ENCODE results near the gene SUGP2. TPM values are rescaled to one million over a fixed set of nuclear protein-coding genes. Genes with fewer than 3 reads are reported as not detected.

SUGP2 gene
- polyA plus RNA-seq, 1 donor from 2014 or later, result 204 TPM

DNA sequence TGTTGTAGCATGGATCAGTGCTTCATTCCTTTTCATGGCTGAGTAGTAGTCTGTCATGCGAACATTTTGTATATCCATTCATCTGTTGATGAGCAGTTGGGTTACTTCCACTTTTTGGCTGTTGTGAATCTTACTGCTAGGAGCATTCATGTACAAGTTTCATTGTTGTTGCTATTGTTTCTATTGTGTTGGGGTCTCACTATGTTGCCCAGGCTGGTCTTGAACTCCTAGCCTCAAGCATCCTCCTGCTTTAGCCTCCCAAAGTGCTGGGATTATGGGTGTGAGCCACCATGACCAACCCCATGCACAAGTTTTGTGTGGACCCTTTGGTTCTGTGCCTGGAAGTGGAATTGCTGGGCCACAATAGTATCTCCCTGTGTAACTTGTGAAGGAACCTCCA lies 46.3 kb upstream of the SUGP2 start (continued):
- TF ChIP-seq SMC3 (conservative IDR thresholded peaks at IDR 0.05; ENCODE audit: poor library complexity) (no peak), RAD21 (conservative IDR thresholded peaks at IDR 0.05) (no peak), POLR2AphosphoS5 (IDR thresholded peaks at IDR 0.05) (no peak)

DNA sequence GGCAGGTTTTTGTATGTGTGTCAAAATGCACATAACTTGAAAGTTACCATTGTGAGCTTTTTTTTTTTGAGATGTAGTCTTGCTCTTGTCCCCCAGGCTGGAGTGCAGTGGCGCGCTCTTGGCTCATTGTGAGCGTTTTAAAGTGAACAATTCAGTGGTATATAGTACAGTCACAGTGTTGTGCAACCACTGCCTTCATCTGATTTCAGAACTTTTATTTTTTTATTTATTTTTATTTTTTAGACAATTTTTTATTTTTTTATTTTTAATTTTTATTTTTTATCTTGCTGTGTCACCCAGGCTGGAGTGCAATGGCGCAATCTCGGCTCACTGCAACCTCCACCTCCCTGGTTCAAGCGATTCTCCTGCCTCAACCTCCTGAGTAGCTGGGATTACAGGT lies 45.5 kb upstream of the SUGP2 start:
- H3K9me2 ChIP-seq (ENCODE audit: insufficient read depth, low read length), result no peaks in the 10 kb centered on the region
- no peak overlapping the region for H3K4me2 ChIP-seq (ENCODE audit: low read length)
- no peaks in the 10 kb centered on the region for H3K79me2 ChIP-seq (replicated peaks; ENCODE audit: insufficient read depth, low read length)
- H2AFZ ChIP-seq (ENCODE audit: low read depth, low read length), result no peak overlapping the region
- no peaks in the 10 kb centered on the region for H3K27me3 ChIP-seq (ENCODE audit: insufficient read depth, low read depth, low read length)
- H3K36me3 ChIP-seq (ENCODE audit: insufficient read depth, low read length), result no peaks in the 10 kb centered on the region
- no peak overlapping the region for H3K4me3 ChIP-seq (ENCODE audit: low read length)
- H3K27ac ChIP-seq (ENCODE audit: low read length), result no peak overlapping the region
- TF ChIP-seq, protein P1, sequence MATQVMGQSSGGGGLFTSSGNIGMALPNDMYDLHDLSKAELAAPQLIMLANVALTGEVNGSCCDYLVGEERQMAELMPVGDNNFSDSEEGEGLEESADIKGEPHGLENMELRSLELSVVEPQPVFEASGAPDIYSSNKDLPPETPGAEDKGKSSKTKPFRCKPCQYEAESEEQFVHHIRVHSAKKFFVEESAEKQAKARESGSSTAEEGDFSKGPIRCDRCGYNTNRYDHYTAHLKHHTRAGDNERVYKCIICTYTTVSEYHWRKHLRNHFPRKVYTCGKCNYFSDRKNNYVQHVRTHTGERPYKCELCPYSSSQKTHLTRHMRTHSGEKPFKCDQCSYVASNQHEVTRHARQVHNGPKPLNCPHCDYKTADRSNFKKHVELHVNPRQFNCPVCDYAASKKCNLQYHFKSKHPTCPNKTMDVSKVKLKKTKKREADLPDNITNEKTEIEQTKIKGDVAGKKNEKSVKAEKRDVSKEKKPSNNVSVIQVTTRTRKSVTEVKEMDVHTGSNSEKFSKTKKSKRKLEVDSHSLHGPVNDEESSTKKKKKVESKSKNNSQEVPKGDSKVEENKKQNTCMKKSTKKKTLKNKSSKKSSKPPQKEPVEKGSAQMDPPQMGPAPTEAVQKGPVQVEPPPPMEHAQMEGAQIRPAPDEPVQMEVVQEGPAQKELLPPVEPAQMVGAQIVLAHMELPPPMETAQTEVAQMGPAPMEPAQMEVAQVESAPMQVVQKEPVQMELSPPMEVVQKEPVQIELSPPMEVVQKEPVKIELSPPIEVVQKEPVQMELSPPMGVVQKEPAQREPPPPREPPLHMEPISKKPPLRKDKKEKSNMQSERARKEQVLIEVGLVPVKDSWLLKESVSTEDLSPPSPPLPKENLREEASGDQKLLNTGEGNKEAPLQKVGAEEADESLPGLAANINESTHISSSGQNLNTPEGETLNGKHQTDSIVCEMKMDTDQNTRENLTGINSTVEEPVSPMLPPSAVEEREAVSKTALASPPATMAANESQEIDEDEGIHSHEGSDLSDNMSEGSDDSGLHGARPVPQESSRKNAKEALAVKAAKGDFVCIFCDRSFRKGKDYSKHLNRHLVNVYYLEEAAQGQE (IDR thresholded peaks at IDR 0.05; ENCODE audit: borderline replicate concordance), result no peak
- TF ChIP-seq RAD21 (conservative IDR thresholded peaks at IDR 0.05) (no peak), POLR2AphosphoS5 (IDR thresholded peaks at IDR 0.05) (no peak)
- H4K20me1 ChIP-seq (ENCODE audit: insufficient read depth), result no peaks in the 10 kb centered on the region
- no peak overlapping the region for H3K9ac ChIP-seq (ENCODE audit: low read length)
- H3F3A ChIP-seq (ENCODE audit: insufficient read depth, low read length, poor library complexity, severe bottlenecking), result no peaks in the 10 kb centered on the region
- no peaks in the 10 kb centered on the region for H3K9me3 ChIP-seq (ENCODE audit: low read length)

DNA sequence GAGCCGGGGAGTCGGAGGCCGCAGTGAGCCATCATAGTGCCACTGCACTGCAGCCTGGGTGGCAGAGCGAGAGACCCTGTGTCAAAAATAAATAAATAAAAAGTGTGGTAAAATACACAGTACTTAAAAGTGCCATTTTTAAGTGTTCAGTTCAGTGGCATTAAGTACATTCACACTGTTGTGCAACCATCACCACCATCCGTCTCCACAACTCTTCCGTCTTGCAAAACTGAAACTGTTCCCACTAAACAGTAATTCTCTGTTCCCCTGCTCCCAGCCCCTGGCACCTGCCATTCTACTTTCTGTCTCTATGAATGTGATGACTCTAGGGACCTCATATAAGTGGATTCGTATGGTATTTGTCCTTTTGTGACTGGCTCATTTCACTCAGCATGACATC lies 43.8 kb upstream of the SUGP2 start:
- H3K36me3 ChIP-seq (ENCODE audit: insufficient read depth, low read length), result no peaks in the 10 kb centered on the region
- TF ChIP-seq SMC3 (conservative IDR thresholded peaks at IDR 0.05; ENCODE audit: poor library complexity) (no peak), EP300 (conservative IDR thresholded peaks at IDR 0.05; ENCODE audit: poor library complexity, severe bottlenecking) (no peak), TAF1 (IDR thresholded peaks at IDR 0.05; ENCODE audit: low read depth) (no peak), RAD21 (conservative IDR thresholded peaks at IDR 0.05) (no peak), POLR2AphosphoS5 (IDR thresholded peaks at IDR 0.05) (no peak), EZH2 (IDR thresholded peaks at IDR 0.05; ENCODE audit: borderline replicate concordance, insufficient read depth, low read length, poor library complexity, severe bottlenecking) (no peak), MXI1 (conservative IDR thresholded peaks at IDR 0.05; ENCODE audit: poor library complexity, severe bottlenecking) (no peak)
- TF ChIP-seq, protein P1 (IDR thresholded peaks at IDR 0.05; ENCODE audit: borderline replicate concordance), result no peak
- TF ChIP-seq, protein P2, sequence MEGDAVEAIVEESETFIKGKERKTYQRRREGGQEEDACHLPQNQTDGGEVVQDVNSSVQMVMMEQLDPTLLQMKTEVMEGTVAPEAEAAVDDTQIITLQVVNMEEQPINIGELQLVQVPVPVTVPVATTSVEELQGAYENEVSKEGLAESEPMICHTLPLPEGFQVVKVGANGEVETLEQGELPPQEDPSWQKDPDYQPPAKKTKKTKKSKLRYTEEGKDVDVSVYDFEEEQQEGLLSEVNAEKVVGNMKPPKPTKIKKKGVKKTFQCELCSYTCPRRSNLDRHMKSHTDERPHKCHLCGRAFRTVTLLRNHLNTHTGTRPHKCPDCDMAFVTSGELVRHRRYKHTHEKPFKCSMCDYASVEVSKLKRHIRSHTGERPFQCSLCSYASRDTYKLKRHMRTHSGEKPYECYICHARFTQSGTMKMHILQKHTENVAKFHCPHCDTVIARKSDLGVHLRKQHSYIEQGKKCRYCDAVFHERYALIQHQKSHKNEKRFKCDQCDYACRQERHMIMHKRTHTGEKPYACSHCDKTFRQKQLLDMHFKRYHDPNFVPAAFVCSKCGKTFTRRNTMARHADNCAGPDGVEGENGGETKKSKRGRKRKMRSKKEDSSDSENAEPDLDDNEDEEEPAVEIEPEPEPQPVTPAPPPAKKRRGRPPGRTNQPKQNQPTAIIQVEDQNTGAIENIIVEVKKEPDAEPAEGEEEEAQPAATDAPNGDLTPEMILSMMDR (IDR thresholded peaks at IDR 0.05; ENCODE audit: poor library complexity, severe bottlenecking), result no peak
- no peak overlapping the region for H3K4me3 ChIP-seq (ENCODE audit: low read length)
- H3K9me3 ChIP-seq (ENCODE audit: low read length), result no peaks in the 10 kb centered on the region
- no peaks in the 10 kb centered on the region for H3F3A ChIP-seq (ENCODE audit: insufficient read depth, low read length, poor library complexity, severe bottlenecking)
- no peak overlapping the region for H2AFZ ChIP-seq (ENCODE audit: low read depth, low read length)
- no peaks in the 10 kb centered on the region for H3K27me3 ChIP-seq (ENCODE audit: insufficient read depth, low read depth, low read length)
- H4K20me1 ChIP-seq (ENCODE audit: insufficient read depth), result no peaks in the 10 kb centered on the region
- H3K9me2 ChIP-seq (ENCODE audit: insufficient read depth, low read length), result no peaks in the 10 kb centered on the region
- no peak overlapping the region for H3K27ac ChIP-seq (ENCODE audit: low read length)
- no peak overlapping the region for H3K9ac ChIP-seq (ENCODE audit: low read length)
- no peak overlapping the region for H3K4me2 ChIP-seq (ENCODE audit: low read length)
- no peaks in the 10 kb centered on the region for H3K79me2 ChIP-seq (replicated peaks; ENCODE audit: insufficient read depth, low read length)

Data from neural cell (in vitro differentiated cells).